Common myeloid progenitor, CD34-positive (primary cell): Measurements from ENCODE around the gene TTYH2.
"Not testable (repeated sequence)": the region's sequence is repeated elsewhere in the genome, so short reads cannot be mapped to it uniquely, and the experiment has no call there.

Experiments
- CTCF ChIA-PET: fragments of 350-600 bp; sonication (Branson Sonifier 250); formaldehyde crosslinking; loops from one replicate; lab custom pipeline; 2021; ENCODE audit warnings: antibody characterized with exemption; lab: Charles Lee
- POLR2A ChIA-PET: fragments of 350-600 bp; sonication (Branson Sonifier 250); formaldehyde crosslinking; loops from one replicate; lab custom pipeline; 2021; ENCODE audit warnings: antibody characterized with exemption; lab: Charles Lee
- DNase-seq, 3 donors: peaks; one replicate each; pipeline versions ENCODE4 v3.0.0 to v3.0.0-alpha.2; 2013
- H3K27ac ChIP-seq, 2 experiments: 1 replicate in 1 of 2; 2 replicates in 1 of 2; pipeline ENCODE4 v1.7.0; 2013; ENCODE audit warnings: inconsistent platforms in 2 of 2, low read length in 2 of 2, mild to moderate bottlenecking in 2 of 2, low read depth in 1 of 2, moderate library complexity in 1 of 2; ENCODE audit not compliant: severe bottlenecking in 2 of 2, insufficient read depth in 1 of 2, poor library complexity in 1 of 2
- H3K27me3 ChIP-seq, 5 experiments: replicated peaks in 2 of 5; 1 replicate in 3 of 5; 2 replicates in 2 of 5; pipeline versions ENCODE4 v1.6.1 to v1.7.0; 2013; ENCODE audit warnings: low read length in 4 of 5, mild to moderate bottlenecking in 2 of 5, moderate library complexity in 2 of 5, inconsistent platforms in 1 of 5; ENCODE audit not compliant: insufficient read depth in 5 of 5, control insufficient read depth in 4 of 5
- H3K36me3 ChIP-seq, 4 experiments: 1 replicate in 2 of 4; 2 replicates in 2 of 4; pipeline versions ENCODE4 v1.6.1 to v1.7.0; 2013; ENCODE audit warnings: low read length in 3 of 4, control low read depth in 1 of 4, mild to moderate bottlenecking in 1 of 4; ENCODE audit not compliant: control insufficient read depth in 4 of 4, insufficient read depth in 4 of 4
- H3K4me1 ChIP-seq, 4 experiments: 1 replicate in 3 of 4; 2 replicates in 1 of 4; pipeline versions ENCODE4 v1.6.1 to v1.7.1; 2013; ENCODE audit warnings: low read length in 3 of 4, mild to moderate bottlenecking in 3 of 4, control low read depth in 1 of 4, inconsistent platforms in 1 of 4, moderate library complexity in 1 of 4; ENCODE audit not compliant: control insufficient read depth in 4 of 4, insufficient read depth in 4 of 4; ENCODE audit errors: control extremely low read depth in 1 of 4
- H3K4me3 ChIP-seq, 7 experiments: 1 replicate in 4 of 7; 2 replicates in 3 of 7; pipeline versions ENCODE4 v1.5.1 to v1.7.0; 2013; ENCODE audit warnings: mild to moderate bottlenecking in 7 of 7, low read length in 6 of 7, moderate library complexity in 6 of 7, inconsistent platforms in 2 of 7, low read depth in 2 of 7, control low read depth in 1 of 7; ENCODE audit not compliant: insufficient read depth in 4 of 7, control insufficient read depth in 1 of 7; ENCODE audit errors: extremely low read depth in 1 of 7
- H3K9me3 ChIP-seq, 5 experiments: 1 replicate in 4 of 5; 2 replicates in 1 of 5; pipeline versions ENCODE4 v1.6.1 to v1.7.1; 2013; ENCODE audit warnings: low read length in 4 of 5, mild to moderate bottlenecking in 2 of 5, inconsistent platforms in 1 of 5, low read depth in 1 of 5, moderate library complexity in 1 of 5; ENCODE audit not compliant: control insufficient read depth in 4 of 5, insufficient read depth in 2 of 5; ENCODE audit errors: control extremely low read depth in 1 of 5
- WGBS: methylation state at CpG from one replicate; pipeline ENCODE4 v1.1.5; 2013; ENCODE audit not compliant: insufficient coverage; 5-methylcytosine and 5-hydroxymethylcytosine counted together

The TTYH2 gene

DNA sequence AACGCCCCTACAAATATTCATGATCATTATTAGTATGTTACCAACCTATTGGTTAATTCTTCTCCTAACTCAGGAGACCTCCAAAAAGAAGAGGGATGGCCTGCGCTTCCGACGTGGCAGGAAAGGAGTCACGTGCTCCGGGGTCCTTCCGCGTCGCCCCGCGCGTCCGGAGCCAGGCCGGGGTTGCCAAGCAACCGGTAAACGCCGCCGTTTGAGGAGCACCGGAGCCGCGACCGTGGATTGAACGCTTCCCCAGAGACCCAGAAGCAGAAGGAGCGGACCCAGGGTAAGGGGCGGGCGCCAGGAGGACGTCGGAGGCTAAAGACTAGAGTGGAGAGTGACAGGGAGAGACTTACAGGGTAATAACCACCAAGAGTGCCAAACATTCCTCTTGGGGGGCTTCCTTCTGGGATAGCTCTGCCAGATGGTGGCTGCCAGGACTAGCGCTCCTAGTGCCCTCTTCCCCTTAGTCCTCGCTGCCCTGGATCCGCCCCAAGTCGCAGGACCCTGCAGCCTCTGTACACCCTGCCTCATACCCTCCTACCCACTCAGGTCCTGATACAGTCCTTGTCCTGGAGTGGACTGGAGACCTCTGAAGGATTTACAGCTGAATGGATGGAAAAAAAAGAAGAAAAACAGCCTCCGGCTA lies 60.8 kb downstream of the TTYH2 start, which contains the start of gene DNAI2:
Gene DNAI2, plus strand, starts transcription at position 175 of the 649 bp plus-strand sequence. CDS start 7,584 bp downstream, outside the sequence.
- Histone ChIP-seq H3K27ac (no peak within 1 kb of the TSS), H3K36me3 (no peaks in the 10 kb centered on the region), H3K9me3 (no peaks in the 10 kb centered on the region), H3K27me3 (no peaks in the 10 kb centered on the region), H3K4me1 (peaks cover 7 to 20% (median 17%) of the 10 kb centered on the region in 4 experiments), H3K4me3 (peak within 1 kb of the TSS in 4 of 7 experiments; percentile 27 to 58 (median 44))
- DNase-seq = peak; percentile 66 to 83 (median 81)
- ChIA-PET POLR2A (interaction anchor here (0.5 kb wide), 1 partner anchor 474 kb away, joined by 4 read pairs; the partner anchor contains the start of gene NHERF1), CTCF (interaction anchor here (1.0 to 3.1 kb wide), 3 partner anchors 11 to 61 kb away, joined by 3 to 10 read pairs (median 4); partner anchors contain the start of gene TTYH2)
- WGBS = 2% methylated on average over 28 of the region's 33 CpGs

DNA sequence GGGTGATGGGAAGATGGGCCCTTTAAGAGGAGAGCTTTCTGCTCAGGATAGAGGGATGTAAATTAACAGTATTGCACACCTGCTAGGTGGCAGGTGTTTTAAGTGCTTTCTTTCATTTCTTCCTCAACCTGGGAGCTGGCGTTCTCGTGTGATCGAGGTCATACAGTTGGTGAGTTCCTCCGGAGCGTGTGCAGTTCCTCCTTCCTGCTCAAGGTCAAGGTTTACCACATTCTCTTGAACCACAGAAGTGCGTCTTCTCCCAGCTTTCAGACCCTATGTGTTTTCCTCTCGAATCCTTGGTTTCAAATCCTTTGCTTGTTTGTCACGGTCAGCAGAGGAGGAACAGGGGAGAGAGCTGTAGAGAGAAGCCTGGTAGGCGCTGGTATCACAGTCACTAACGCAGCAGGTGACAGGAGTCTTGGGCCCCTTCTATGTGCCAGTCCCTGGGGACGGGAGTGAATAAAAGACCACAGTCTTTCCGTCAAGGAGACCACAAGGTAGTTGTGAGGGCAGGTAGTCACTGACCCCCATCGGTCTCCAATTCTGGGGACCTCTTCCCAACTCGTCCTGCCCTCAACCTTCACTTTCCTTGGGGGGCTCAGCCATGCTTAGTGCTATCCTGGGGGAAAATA lies 61.5 kb downstream of the TTYH2 start:
- peak overlapping the region in 4 of 7 experiments; percentile 27 to 58 (median 44) for H3K4me3 ChIP-seq
- no peaks in the 10 kb centered on the region for H3K27me3 ChIP-seq
- POLR2A ChIA-PET = no interaction called here
- no peaks in the 10 kb centered on the region for H3K9me3 ChIP-seq
- no peak overlapping the region for H3K27ac ChIP-seq
- H3K4me1 ChIP-seq = peaks cover 7 to 20% (median 17%) of the 10 kb centered on the region in 4 experiments
- H3K36me3 ChIP-seq = no peaks in the 10 kb centered on the region
- 48% methylated on average over 12 of the region's 14 CpGs for WGBS
- CTCF ChIA-PET = interaction anchor here (0.7 to 3.1 kb wide), 3 partner anchors 11 to 99 kb away, joined by 3 to 10 read pairs (median 4); partner anchors contain the start of gene TTYH2
- DNase-seq = peak in 2 of 3 donors; percentile 35 to 39

DNA sequence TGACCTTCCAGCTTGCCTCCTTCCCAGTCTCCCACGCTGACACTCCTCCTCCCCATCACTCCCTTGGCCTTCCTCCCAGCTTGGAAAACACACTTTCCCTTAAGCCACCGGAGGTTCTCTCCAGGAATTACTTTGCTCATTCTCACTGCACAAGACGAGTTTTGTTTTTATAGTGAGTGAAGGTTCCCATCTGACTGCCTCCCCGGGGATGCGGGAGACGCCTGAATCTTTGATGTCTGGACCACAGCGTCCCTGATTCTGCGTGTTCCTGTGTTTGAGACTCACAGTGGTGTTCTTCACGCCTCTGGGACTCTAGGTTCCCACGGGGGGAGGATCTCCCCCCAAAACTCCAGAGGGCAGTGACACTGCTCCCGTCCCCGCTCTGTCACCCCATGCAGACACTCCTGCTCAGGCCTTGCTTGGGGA lies 62.7 kb downstream of the TTYH2 start:
- ChIA-PET CTCF (interaction anchor here (3.1 kb wide), 1 partner anchor 9 kb away, joined by 10 read pairs; no protein-coding TSS in a partner anchor), POLR2A (no interaction called here)
- Histone ChIP-seq H3K27ac (no peak overlapping the region), H3K36me3 (no peaks in the 10 kb centered on the region), H3K4me3 (no peak overlapping the region), H3K4me1 (peaks cover 7 to 20% (median 17%) of the 10 kb centered on the region in 4 experiments), H3K27me3 (no peaks in the 10 kb centered on the region), H3K9me3 (no peaks in the 10 kb centered on the region)
- DNase-seq = no peak
- WGBS = 87% methylated on average over 6 of the region's 12 CpGs

DNA sequence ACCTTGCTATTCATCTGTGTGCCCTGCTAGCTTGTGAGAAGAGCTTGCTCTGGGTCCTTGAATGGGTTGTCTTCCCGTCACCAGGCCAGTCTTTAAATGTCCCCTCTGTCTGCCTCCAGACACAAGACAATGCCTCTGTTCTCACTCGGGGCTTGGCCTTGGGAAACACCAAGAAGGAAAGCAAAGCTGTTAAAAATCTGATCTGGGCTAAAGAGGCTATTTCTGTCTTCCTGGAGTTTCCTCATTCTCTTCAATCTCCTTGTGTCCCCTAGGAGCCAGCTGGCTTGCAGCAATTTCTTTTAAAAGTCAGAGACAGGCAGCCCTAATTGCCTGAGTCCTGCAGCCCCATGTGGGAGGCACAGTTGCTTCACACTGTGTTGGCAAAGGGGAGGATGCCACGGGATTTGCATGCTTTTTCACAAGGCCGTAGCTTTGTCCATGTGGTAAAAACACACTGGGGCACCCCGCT lies 63.2 kb downstream of the TTYH2 start:
- H3K9me3 ChIP-seq = no peaks in the 10 kb centered on the region
- DNase-seq = no peak
- peaks cover 7 to 20% (median 17%) of the 10 kb centered on the region in 4 experiments for H3K4me1 ChIP-seq
- ChIA-PET CTCF (interaction anchor here (3.1 kb wide), 1 partner anchor 9 kb away, joined by 10 read pairs; no protein-coding TSS in a partner anchor), POLR2A (no interaction called here)
- no peaks in the 10 kb centered on the region for H3K27me3 ChIP-seq
- 91% methylated on average over 4 of the region's 5 CpGs for WGBS
- H3K36me3 ChIP-seq = no peaks in the 10 kb centered on the region
- H3K27ac ChIP-seq = no peak overlapping the region
- H3K4me3 ChIP-seq = no peak overlapping the region

DNA sequence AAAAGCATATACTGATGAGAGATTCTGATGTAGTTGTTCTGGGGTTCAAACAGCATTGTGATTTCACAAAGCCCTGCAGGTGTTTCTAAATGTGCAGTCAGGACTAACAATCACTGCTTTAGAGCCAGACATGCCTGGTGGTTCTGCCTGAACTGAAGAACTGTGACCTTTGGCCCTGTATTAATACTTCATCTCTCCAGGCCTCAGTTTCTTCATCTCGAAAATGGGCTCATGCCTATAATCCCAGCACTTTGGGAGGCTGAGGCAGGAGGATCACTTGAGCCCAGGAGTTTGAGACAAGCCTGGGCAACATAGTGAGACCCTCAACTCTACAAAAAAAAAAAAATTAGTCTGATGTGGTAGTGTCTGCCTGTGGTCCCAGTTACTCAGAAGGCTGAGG lies 64.6 kb downstream of the TTYH2 start:
- H3K27ac ChIP-seq = no peak overlapping the region
- ChIA-PET CTCF (no interaction called here), POLR2A (no interaction called here)

DNA sequence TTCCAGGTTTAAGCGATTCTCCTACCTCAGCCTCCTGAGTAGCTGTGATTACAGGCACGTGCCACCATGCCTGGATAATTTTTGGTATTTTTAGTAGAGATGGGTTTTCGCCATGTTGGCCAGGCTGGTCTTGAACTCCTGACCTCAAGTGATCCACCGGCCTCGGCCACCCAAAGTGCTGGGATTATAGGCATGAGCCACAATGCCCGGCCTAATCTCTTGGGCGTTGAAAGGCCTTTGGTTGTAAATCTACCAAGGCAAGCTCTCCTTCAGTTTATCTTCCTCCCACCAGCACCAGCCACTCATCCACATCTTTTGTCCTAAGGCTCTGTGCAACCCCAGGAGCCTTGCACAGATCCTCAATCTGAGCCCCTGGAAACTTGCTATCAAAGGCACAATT lies 66.2 kb downstream of the TTYH2 start:
- DNase-seq, H3K9me3 ChIP-seq, POLR2A ChIA-PET, H3K27me3 ChIP-seq, H3K4me3 ChIP-seq, H3K36me3 ChIP-seq, H3K27ac ChIP-seq: not testable (repeated sequence)
- CTCF ChIA-PET = interaction anchor here (0.6 to 1.1 kb wide), 2 partner anchors 37 to 49 kb away, joined by 3 to 4 read pairs; no protein-coding TSS in a partner anchor
- H3K4me1 ChIP-seq = peaks cover 8 to 22% (median 21%) of the 10 kb centered on the region in 4 experiments
- 100% methylated on average over 3 of the region's 7 CpGs for WGBS

More for the DNA sequence above, 64.6 kb downstream of the TTYH2 start:
- no peak for DNase-seq
- 100% methylated on average over 1 of the region's 1 CpG for WGBS
- Histone ChIP-seq H3K36me3 (no peaks in the 10 kb centered on the region), H3K4me1 (peaks cover 9 to 28% (median 23%) of the 10 kb centered on the region in 4 experiments), H3K4me3 (no peak overlapping the region), H3K9me3 (no peaks in the 10 kb centered on the region), H3K27me3 (no peaks in the 10 kb centered on the region)
